CD4-positive, alpha-beta T cell treated with Interleukin-15 for 4 hours (primary cell): Measurements from ENCODE around the gene COL16A1.
A peak's percentile ranks its signal among the peaks of the same experiment; 100 is the strongest.

Experiments
- DNase-seq: peaks from one replicate; pipeline ENCODE4 v3.0.0-alpha.2; 2020; ENCODE audit warnings: low spot score

The COL16A1 gene

DNA sequence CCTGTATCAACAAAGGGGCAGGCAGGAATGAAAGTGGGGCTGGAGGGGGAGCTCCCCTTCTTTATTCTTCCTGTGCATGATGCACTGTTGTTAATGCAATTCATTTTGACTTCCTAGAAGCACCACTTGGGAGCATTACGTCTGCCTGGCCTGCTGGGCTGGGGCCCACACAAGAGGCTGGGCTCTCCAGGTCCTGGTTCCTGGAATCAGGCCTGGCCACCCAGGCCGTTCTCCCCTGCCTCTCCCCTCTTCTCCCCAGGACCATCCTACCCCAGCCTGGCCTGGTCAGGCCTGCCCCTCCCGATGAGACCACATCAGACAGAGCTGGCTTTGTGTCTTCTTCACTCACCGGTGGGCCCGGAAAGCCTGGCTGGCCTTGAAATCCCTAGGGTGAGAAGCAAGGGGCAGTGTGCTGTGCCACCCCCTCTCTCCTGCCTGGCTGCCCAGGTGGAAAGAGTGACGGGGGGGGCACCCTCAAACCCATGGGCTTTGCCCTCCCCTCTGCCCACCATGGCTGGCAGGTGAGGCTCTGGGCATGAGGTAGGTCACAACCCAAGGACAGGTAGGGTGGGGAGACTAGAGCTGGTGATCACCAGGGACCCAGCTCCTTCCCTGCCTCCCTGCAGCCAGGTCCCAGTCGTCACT is 38.5 kb downstream of the COL16A1 start:
- no peak for DNase-seq

DNA sequence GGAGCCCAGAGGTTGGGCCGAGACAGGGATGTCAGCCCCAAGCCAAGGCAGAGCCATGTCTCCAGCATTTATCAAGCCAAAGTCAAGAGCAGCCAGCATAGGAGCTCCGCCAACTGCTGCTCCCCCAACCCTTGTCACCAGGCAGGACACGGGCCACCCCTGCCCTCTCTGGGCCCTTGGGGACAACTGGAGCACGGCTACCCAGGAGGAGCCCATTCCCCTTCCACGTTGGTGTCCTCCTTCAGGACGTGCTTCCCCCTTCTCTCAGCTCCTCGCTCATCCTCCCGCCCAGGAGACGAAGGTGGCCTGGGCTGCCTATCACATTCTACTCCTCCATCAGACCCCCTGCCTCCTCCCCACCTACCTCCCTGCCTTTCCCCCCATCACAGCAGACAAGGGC is 39.3 kb downstream of the COL16A1 start:
- no peak for DNase-seq

DNA sequence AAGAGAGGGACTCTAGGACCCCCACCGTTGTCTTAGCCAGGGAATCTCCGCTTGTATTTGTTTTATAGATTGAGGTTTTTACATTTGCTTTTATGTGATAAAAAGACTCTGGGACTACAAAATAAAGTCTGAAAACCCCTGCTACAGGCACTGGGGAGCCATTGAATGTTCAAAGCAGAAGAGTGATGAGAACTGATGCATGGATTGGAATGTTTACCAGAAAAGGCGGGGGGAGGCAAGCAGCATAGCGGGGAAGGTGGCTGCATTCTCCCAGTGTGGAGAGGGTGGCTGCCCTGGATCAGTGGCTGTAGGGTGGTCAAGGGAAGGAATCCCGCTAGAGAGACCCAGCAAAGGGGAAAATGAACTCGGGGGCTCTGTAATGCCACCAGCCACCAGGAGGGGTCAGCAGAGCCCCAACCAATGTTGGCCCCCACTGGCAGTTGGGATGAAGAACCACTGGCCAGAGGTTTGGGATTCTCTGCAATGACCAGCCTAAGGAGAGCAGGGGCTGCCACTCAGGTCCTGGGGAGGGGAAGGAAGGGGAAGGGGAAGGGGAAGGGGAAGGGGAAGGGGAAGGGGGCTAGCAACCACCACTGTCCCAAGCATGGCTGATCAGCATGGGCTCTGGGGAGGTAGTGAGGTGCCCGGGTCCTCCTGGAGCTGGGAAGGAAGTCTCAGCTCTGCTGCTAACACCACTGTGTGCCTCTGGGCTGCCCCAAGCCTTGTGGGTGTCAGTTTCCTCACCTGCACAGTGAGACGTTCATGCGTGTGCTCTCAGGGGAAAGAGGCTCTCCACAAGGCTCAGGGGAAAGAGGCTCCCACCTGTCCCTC is 40.0 kb downstream of the COL16A1 start:
- DNase-seq = peak; percentile 56

DNA sequence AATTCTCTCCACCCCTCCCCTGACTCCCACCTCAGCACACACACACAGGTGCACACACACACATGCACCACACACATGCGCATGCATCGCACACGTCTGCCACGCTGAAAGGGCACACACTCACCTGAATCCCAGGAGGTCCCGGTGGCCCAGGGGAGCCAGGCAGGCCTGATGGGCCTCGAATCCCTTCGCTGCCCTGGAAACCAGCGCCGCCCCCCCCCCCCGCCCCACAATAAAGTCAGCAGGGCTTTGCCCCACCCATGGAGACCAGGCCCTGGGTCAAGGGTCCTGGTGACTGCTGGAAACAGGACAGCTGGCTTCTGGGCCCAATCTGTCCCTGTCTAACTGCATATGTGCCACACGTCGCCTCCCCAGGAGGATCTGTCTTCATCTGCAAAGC is 41.4 kb downstream of the COL16A1 start:
- no peak for DNase-seq

DNA sequence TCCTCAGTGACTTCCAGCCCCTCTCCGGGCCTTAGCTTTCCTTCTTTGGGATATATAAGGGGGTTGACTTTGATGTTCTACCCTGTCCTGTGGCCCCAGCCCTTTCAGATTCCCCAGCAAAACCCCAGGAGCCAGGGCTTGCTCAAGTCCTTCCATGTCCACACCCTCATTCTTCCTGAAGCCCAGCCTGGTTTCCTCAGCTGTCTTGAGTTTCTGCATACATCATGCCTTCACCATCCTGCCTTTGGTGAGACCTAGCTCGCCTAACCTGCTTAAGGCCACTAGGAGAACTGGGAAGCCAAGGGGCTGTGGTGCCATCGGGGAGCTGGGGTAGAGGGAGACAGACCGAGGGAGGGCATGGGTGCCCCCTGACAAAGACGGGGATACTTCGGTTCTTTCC is 42.0 kb downstream of the COL16A1 start:
- DNase-seq = no peak

DNA sequence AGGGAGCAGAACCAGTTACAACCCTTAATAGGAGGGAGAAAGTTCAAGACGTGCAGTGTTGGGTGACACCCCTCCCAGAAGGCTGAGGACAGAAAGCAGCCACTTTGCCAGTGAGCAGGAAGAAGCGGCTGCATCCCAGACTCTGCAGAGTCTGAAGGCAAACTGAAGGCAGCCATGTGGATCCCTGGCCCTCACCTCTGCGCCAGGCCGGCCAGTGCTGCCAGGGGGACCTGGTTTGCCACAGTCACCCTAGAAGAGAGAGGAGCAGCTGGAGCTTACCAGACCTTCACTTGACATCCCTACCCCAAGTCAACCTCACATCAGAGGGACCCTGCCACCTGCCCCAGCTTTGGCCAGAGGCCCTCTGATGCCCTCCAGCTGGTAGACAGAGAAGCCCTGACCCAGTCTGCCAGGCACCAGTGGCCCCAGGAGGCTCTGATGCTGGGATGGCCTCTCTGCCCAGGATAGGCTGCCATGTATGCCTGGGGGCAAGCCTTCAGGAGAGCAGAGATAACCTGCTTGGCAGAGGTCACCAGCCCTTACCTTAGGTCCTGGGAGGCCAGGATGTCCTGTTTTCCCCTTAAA is 42.9 kb downstream of the COL16A1 start:
- no peak for DNase-seq

DNA sequence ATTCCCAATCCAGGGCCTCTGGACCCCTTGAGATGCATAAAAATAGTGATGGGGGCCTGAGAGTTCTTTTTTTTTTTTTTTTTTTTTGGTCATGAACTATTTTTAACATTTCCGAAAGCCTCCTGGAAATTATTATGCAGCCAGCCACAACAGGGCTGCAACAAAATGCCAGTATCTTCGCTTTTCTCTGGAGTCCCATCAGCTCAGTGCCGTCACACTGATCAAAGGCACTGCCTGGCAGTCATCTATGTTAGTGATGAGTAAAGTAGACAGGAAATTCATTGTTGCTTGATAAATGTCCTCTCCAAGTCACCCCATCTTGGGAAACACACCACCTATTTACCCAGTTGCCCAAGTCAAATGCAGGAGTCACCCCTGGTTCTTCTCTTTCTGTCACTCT is 43.9 kb downstream of the COL16A1 start:
- DNase-seq = no peak

DNA sequence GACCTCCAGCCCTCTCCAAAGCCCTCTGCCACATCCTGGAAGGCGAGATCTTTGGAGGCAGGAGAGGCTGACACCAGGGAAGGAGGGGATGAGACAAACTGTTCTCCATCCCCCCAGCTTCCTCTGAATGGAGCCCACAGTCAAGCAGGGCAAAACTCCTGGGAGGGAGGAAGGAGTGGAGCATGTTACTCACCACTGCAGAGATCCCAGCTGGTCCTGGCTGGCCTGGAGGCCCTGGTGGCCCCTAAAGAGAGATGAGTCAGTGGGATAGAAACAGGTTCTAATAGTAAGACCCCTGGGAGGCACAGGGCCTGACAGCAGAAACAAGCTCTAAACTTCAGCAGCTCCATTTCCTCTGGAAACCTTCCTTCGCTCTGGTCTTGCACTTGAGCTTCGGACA is 45.1 kb downstream of the COL16A1 start:
- no peak for DNase-seq

DNA sequence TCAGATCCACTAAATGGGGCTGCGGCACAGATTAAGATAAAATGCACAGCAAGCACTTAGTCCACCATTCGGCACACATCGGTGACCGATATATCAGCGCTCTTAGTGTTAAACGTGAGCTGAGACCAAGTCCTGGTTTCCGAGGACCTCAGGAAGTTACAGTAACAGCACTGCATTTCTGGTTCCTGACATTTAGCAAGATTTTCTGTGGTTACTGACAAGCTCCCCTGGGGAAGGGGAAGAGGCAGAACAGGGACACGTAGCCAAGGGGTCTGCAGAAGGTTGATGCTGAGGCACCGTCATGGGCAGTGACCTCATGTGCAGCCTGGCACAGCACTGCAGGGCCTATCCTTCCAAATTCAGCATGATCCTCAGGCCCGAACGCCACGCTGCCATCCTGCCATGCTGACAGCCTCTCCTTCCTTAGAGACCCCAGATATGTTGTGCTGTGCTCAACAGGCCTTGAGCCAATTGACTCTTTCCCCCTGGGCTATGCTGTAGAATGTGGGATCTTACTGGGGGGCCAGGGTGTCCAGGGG is 45.8 kb downstream of the COL16A1 start:
- no peak for DNase-seq

DNA sequence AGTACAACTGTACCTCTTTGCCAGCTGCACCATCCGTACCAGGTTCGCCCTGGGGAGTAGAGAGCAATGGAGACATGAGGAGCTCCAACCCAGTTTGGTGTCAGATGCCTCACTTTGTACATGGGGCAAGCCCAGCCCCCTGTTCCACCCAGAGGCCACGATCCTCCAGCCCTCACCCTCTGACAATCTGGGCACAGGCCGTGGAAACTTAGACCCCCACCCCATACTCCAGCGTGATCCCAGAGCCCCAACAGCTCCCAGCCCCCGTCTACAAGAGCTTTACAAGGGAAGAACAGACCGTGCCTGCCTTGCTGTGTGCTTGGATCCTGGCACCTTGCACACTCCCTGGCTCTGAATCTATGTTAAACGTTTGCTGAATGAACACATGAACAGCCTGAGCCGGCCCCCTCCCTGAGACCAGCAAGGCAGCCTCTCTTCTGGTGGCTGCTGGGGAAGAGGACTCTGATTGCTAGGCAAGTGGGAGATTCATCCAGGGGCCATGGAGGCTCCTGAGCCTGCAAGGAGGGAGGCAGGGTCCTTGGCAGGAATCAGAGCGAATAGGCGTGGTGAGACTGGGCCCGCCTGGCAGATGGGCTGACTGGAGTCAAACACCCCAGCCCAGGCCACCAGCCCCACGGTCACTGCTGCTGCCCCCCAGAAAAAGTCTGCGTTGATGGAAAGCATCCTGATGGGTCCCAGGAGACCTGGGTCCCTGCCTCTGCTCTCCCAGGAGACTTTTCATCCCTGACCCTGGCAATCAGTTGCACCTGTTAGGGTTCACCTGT is 46.6 kb downstream of the COL16A1 start:
- DNase-seq = no peak

DNA sequence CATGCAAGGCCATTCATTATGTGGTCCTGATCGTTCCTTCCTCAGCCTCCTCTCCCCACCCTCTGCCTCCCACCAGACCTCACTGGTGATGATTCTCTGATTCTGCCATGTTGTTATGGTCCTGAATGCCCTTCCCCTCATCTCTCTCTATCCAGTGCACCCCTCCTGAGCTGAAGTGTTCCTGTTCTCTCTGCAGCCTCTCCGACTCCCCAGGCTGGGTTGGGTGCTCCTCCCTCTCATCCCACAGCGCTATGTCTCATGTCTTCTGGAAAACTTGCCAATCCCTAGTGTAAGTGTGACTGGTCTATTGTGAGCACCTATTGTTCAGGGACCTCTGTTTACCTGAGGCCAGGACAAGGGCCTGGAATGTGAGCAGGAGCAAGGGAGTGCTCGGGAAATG is 48.1 kb downstream of the COL16A1 start:
- DNase-seq = no peak

DNA sequence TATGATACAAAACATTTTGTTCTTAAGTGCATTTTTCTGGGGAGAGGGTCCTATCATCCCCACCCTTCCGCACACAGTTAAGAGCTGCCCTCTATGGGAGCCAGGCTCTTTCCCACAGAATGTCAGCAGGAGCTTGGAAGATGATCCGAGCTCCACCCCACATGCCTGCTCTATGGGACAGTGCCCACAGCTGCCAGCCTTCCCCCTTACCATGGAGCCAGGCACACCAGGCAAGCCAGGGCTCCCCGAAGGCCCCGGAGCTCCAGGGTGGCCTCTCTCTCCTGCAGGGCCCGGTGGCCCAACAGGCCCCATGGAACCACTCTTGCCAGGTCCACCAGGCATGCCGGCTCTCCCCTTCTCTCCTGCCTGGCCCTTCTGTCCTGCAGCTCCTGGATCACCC is 48.7 kb downstream of the COL16A1 start:
- no peak for DNase-seq

DNA sequence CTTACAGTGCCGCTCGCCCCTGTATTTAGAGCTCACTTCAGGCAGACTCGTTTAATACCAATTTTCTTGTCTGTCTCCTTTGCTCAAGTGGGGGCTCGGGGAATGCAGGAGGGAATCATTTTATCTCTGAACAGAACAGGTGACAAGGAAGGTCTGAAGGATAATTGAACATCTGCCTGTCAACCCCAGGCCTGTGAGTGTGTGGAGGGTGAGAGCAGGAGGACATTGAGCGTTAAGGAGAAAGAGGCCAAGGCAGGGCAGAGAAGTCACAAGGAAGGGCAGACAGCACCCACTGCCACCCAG is 49.4 kb downstream of the COL16A1 start:
- DNase-seq = no peak

DNA sequence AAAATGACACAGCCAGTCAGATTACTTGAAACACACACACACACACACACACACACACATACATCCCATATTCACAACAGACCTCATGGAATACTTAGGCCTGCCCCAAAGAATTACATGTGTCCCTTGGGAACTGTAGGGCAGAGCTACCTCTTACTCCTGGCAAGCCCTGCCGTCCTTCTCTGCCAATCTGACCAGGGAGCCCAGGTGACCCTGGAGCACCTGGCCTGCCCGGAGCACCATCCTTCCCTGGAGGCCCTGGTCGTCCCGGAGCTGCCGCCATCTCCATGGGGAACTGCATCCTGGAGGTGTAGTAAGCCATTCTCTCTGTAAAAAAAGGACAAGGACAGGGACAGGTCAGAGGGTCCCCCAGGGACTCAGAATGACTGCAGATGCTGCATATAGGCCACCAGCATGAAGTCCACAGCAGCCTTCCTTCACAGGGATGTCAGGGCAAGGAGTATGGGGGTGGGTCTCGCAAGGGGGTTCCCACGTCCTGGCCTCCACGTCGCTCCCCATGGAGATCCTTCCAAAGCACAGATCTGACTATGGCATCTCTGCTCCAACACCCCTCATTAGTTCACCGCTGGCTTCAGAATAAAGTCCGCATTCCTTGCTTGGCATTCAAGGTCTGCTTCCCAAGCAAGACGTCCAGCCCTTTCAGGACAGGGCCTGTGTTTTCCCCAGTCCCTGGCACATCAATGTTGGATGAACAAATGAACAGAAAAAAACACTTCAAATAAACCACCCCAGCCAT is 49.9 kb downstream of the COL16A1 start:
- no peak for DNase-seq

DNA sequence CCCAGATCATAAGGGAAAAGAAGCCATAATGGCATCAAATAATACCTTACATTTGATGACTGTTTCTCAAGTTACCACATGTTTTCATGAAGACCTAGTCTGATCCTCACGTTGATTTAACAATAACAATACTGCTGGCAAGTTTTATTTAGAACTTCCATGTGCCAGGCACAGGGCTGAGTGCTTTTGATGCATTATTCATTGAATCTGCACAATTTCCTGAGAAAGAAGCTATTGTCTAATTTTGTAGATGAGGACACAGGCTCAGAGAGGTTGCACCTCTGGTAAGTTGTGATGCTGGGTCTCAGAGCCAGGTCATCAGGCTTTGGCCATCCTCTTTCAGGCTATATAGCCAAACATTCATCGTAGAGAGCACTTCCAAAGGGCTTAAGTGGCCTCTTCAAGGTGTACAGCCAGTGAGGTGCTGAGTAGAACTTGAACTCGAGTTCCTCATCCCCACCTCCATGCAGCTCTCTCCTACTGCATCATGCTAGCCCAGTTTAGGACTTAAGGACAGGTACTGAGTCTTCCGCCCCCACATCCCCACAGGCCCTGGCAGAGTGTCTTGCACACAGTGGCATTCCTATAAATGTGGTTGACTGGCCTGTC is 50.8 kb downstream of the COL16A1 start:
- DNase-seq = no peak

DNA sequence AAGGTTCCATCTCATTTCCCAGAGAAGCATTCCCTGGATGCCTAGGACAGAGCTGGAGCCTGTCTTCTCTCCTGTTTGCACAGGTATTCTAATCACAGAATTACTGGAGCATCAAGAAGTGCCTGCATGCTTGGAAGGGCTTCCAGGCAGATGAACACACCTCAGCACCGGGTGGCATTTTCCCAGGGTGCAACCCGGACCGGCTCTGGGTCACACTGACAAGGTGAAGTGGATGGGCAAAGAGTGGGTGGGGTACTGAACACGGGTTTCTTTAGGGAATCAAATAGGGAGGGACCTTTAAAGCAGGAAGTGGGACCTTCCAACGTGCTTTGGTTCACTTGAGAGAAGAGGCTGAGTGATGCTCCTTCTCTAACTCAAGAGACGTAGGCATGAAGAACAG is 52.1 kb downstream of the COL16A1 start:
- no peak for DNase-seq

DNA sequence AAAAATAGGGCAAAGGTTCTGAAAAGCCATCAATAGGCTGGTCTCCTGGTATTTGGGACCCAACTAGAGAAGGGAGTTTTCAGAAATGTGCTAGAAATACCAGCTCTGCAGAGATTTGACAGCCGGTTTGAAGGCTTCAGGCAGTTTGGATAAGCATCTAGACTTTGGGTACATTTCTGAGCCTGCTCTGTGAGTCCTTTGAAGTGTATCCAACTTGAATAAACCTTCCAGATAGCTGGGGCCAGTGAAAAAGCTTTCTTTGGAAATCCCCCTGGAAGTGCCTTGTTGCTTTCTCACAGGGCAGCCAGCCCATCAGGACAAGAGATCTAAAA is 52.8 kb downstream of the COL16A1 start:
- DNase-seq = no peak

DNA sequence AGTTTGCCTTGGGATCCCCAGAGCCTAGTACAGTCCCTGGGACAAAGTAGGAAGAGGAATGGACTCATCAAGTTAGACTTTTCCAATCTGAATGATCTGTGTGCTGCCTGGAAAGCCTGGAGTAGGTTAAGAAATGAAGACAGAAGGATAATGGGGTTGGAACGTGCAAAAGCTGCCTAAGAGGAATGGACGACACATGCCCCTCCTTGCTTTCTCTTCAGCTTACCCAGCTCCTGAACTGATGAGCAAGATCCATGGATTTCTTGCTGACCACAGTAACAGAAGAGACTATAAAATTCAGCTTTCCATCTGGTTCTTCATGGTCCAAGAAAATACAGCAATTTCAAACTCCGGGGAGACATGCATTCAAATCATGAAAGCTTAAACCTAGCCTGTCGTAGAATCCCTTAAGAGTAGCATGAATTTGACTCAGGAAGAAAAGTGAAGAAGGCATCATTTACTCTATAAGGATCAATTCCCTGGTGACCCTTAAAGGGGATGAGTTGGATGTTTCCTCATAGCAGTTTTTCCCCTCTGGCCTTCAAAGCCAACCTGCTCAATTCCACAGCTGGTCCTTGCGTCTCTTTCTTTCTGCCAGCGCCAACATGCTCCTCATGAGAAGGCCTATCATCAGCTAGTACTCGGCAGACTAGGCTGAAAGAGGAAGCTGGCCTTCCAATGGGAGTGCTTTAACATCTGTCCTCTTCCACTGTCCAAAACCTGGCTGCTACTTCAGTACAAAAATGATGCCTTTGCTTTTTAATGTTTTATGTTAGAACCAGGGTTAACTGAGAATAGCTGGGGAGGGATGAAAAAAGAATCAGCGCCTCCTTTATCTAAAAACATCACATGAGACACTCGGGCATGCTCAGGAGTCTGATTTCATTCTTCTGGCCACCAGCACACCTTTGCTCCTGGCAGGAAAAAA is 53.4 kb downstream of the COL16A1 start:
- DNase-seq = no peak

DNA sequence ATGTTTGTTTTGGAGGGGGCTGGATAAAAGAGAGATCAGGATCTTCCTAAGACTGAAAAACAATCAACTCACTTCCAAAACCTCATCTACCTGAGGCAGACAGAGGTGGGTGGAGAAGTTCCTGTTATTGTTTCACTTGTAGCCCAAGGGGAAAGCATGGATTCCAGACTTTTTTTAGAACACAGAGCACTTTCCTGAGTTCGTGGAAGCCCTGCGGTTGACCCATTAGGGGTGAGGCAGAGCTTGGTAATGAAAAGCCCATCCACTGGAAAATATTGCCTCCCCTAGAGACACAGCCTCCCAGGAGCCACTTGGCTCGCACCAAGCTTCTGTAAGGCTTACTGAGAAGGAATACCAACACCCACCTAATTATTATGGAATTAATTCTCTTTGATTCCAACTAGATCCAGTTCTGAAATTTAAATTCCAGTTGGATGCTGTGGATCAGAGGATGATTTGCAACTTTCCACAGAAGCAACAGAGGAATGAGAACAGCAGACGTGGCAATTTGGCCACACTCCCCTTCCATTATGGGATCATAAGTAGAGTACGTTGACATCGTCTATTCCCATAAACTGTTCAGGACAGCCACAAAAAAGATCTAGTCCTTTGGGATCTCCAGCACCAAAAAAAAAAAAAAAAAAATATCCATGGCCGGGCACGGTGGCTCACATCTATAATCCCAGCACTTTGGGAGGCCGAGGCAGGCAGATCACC is 55.0 kb downstream of the COL16A1 start:
- no peak for DNase-seq

DNA sequence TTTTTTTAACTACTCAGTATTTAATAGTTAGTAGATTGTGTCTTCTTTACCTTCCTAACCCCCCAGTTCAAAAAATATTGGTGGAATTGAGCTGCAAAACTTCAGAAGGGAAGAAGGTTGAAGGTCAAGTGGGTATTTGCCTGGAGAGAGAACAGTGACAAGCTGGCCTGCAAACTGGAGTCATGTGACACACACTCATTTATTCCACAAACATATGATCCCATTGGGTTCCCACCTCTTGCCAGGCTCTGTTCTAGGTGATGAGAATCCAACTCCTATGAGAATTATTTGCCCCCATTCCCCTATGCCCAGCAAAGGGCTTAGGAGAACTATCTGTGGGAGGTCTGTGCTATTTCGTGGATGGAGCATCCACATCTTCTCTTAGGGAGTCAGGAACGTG is 55.6 kb downstream of the COL16A1 start:
- no peak for DNase-seq
